SW 1271 (cell line): ENCODE measurements around the gene ZRANB1.

ENCODE experiments used
- DNase-seq, 2 experiments: peaks; one replicate each; lab custom pipeline; 2025; lab: John Stamatoyannopoulos, UW

ZRANB1 gene

DNA sequence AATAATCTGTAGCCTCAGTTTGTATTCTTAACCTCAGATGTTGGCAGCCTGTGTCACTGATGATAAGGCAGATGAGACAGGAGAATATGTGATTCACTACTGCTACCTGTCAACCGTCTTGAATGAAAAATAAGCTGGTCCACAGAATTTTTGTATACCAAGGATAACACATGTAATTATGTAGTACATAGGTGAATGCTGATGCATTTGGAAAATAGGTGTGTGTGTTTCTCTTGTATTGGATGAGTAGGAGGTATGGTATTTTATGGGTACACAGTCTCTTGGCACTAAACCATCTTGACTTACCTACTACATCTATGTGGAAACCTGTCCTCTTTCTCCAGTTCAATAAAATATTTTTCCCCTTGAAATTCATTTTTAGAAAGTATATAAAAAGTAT lies 20.7 kb upstream of the ZRANB1 start:
- DNase-seq = no peak

GRCh38 chr10:124923684-124924083 lies 18.2 kb upstream of the ZRANB1 start:
- DNase-seq = no peak

DNA sequence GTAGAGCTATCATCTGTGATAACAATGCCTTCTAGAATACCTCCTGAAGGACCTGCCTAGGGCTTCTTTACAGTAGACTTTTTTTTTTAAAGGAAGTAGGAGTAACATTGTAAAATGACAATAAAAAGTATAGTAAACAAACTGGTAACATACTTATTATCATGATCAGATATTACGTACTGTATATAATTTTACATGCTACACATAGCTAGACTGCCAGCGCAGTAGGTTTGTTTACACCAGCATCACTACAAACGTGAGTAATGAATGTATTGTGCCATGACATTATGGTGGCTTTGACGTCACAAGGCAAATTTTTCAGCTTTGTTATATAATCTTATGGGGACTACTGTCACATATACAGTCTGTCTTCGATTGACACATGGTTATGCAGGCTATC lies 15.4 kb upstream of the ZRANB1 start:
- no peak for DNase-seq

GRCh38 chr10:124928087-124928486 lies 13.8 kb upstream of the ZRANB1 start:
- DNase-seq = no peak

- DNase-seq = no peak
Measured at GRCh38 chr10:124928545-124928944, 13.4 kb upstream of the ZRANB1 start.

GRCh38 chr10:124935946-124936345 lies 6.0 kb upstream of the ZRANB1 start:
- no peak for DNase-seq

DNA sequence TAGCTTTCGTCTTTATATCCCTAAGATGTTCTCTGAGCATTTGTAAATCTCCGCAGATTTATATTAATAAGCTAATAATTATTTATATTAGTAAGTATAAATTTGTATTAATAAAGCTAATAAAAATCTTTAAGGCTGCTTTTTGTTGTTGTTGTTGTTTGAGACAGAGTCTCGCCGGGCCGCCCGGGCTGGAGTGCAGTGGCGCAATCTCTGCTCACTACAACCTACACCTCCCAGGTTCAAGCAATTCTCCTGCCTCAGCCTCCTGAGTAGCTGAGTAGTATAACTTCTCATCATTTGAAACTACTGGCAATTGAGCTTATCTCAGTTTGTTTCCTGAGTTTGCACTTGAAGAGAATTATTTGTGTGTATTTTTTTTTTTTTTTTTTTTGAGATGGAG lies 5.1 kb upstream of the ZRANB1 start:
- DNase-seq = no peak

- no peak for DNase-seq
Measured at GRCh38 chr10:124939290-124939689, 2.6 kb upstream of the ZRANB1 start.

- no peak for DNase-seq
Measured at GRCh38 chr10:124942317-124943169, 620 bp downstream of the ZRANB1 start.

- peak in 1 of 2 experiments; percentile 47 for DNase-seq
Measured at GRCh38 chr10:124943301-124944092, 1.6 kb downstream of the ZRANB1 start.

DNA sequence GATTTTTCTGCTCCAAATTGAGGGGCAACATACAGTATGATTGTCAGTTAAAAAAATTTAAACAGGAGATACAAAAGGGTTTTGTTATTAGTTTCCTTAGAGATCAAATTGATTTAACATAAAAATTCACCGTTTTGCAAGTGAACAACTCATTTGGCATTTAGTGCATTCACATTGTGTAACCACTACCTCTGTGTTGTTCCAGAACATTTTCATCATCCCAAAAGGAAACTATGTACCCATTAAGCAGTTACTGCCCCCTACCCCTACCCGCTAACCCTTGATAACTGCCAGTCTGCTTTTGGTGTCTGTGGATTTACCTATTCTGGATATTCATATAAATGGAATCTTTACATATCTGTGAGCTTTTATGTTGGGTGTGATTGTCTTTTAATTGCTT lies 3.1 kb downstream of the ZRANB1 start:
- DNase-seq = no peak

GRCh38 chr10:124946945-124947344 lies 5.0 kb downstream of the ZRANB1 start:
- no peak for DNase-seq

GRCh38 chr10:124949543-124949942 lies 7.6 kb downstream of the ZRANB1 start:
- DNase-seq = no peak

GRCh38 chr10:124952123-124952522 lies 10.2 kb downstream of the ZRANB1 start:
- no peak for DNase-seq

GRCh38 chr10:124953421-124953820 lies 11.5 kb downstream of the ZRANB1 start:
- DNase-seq = no peak

DNA sequence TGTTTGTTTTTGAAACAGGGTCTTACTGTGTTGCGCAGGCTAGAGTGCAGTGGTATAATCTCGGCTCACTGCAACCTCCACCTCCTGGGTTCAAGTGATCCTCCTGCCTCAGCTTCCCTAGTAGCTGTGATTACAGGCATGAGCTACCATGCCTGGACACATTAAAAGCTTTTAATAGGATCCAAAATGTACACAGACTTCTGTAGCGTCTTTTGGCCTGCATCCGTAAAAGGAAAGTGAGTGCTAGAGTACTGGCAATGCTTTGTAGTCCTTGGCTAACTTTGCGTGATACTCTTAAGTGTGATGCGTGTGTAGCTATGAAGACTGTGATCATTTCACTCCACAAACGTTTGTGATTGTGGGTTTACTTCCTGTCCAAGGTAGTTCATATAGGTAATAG lies 13.3 kb downstream of the ZRANB1 start:
- DNase-seq = no peak

DNA sequence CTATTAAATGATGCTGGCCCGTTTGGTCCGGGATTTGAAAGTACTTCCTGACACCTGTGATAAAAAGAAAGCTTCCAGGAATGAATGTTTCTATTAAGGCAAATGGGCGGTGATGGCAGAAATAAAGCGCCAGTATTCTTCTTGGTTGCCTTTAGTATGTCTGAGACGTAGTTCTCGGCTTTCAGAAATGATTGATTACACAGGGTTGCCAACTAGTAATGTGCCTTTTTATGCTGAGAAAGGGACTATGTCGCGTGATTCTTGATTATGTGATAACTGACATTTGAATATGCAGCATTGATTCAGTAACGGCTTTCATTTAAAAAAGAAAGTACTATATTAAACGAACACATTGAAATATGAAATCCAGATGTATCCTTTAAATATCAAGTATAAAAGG lies 13.9 kb downstream of the ZRANB1 start:
- no peak for DNase-seq

- no peak for DNase-seq
Measured at GRCh38 chr10:124956764-124957163, 14.8 kb downstream of the ZRANB1 start.

DNA sequence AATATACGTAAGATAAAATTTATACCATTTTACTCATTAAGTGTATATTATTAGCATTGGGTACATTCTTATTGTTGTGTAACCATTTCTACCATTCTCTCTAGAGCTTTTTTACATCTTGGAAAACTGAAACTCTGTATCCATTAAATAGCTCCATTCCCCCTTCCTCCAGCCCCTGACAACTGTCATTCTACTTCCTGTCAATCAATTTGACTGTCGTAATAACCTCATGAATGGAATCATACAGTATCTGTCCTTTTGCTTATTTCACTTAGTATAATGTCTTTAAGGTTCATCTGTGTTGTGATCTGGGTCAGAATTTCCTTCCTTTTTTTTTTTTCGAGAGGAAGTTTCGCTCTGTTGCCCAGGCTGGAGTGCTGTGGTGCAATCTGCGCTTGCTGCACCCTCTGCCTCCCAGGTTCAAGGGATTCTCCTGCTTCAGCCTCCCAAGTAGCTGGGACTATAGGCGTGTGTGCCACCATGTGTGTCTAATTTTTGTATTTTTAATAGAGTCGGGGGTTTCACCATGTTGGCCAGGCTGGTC lies 15.6 kb downstream of the ZRANB1 start:
- DNase-seq = no peak

- no peak for DNase-seq
Measured at GRCh38 chr10:124959564-124959963, 17.6 kb downstream of the ZRANB1 start.

DNA sequence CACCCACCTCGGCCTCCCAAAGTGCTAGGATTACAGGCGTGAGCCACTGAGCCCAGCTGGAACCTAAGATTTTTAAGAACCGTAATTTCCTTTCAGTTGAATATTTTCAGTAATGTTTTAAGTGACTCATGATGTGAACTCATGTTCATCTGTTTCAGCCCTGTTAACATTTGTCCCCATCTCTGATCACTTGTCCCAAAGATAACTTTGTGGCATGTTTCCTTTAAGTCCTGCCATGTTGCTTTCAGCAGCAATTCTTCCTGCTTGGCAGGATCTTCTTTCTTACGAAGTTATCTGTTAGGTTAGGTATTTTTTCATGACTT lies 19.3 kb downstream of the ZRANB1 start:
- DNase-seq = no peak

GRCh38 chr10:124962421-124962820 lies 20.5 kb downstream of the ZRANB1 start:
- DNase-seq = no peak
